ENCODE measurements around the gene TNFRSF9. TPM values are rescaled to one million over a fixed set of nuclear protein-coding genes. Genes with fewer than 3 reads are reported as not detected.
A peak's percentile ranks its signal among the peaks of the same experiment; 100 is the strongest.

Gene TNFRSF9
- polyA plus RNA-seq, 1 donor from 2014 or later = not detected

DNA sequence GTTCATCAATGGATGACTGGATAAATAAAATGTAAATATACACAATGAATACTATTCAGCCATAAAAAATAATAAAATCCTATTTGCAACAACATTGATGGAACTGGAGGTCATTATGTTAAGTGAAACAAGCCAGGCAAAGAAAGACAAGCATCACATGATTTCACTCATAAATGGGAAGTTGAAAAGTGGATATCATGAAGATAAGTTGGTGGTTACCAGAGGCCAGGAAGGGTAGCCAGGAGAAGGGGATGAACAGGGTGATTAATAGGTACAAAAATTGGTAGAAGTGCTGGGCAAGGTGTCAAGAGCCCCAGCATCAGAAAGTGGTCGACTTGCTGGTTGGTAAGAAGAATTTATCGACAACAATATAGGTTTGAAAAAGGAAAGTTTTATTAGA, 19.5 kb upstream of the TNFRSF9 start:
- H3K4me2 ChIP-seq (ENCODE audit: low read length) = peak overlapping the region; percentile 47
- no peaks in the 10 kb centered on the region for H3K36me3 ChIP-seq (ENCODE audit: insufficient read depth, low read length)
- H3K9me2 ChIP-seq (ENCODE audit: insufficient read depth, low read length) = no peaks in the 10 kb centered on the region
- TF ChIP-seq SMC3 (conservative IDR thresholded peaks at IDR 0.05; ENCODE audit: poor library complexity) (no peak), CTCF (IDR thresholded peaks at IDR 0.05; ENCODE audit: poor library complexity, severe bottlenecking) (no peak), RAD21 (conservative IDR thresholded peaks at IDR 0.05) (no peak), EP300 (conservative IDR thresholded peaks at IDR 0.05; ENCODE audit: poor library complexity, severe bottlenecking) (no peak), EZH2 (IDR thresholded peaks at IDR 0.05; ENCODE audit: borderline replicate concordance, insufficient read depth, low read length, poor library complexity, severe bottlenecking) (no peak), MXI1 (conservative IDR thresholded peaks at IDR 0.05; ENCODE audit: poor library complexity, severe bottlenecking) (no peak)
- TF ChIP-seq, protein P1, sequence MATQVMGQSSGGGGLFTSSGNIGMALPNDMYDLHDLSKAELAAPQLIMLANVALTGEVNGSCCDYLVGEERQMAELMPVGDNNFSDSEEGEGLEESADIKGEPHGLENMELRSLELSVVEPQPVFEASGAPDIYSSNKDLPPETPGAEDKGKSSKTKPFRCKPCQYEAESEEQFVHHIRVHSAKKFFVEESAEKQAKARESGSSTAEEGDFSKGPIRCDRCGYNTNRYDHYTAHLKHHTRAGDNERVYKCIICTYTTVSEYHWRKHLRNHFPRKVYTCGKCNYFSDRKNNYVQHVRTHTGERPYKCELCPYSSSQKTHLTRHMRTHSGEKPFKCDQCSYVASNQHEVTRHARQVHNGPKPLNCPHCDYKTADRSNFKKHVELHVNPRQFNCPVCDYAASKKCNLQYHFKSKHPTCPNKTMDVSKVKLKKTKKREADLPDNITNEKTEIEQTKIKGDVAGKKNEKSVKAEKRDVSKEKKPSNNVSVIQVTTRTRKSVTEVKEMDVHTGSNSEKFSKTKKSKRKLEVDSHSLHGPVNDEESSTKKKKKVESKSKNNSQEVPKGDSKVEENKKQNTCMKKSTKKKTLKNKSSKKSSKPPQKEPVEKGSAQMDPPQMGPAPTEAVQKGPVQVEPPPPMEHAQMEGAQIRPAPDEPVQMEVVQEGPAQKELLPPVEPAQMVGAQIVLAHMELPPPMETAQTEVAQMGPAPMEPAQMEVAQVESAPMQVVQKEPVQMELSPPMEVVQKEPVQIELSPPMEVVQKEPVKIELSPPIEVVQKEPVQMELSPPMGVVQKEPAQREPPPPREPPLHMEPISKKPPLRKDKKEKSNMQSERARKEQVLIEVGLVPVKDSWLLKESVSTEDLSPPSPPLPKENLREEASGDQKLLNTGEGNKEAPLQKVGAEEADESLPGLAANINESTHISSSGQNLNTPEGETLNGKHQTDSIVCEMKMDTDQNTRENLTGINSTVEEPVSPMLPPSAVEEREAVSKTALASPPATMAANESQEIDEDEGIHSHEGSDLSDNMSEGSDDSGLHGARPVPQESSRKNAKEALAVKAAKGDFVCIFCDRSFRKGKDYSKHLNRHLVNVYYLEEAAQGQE (IDR thresholded peaks at IDR 0.05; ENCODE audit: borderline replicate concordance) = no peak
- peak overlapping the region; percentile 90 for H3K27ac ChIP-seq (ENCODE audit: low read length)
- no peaks in the 10 kb centered on the region for H3K9me3 ChIP-seq (ENCODE audit: low read length)
- H3K27me3 ChIP-seq (ENCODE audit: insufficient read depth, low read depth, low read length) = no peaks in the 10 kb centered on the region
- peak overlapping the region; percentile 90 for H3K4me3 ChIP-seq (ENCODE audit: low read length)
- peaks cover 4% of the 10 kb centered on the region for H3F3A ChIP-seq (ENCODE audit: insufficient read depth, low read length, poor library complexity, severe bottlenecking)
- H3K9ac ChIP-seq (ENCODE audit: low read length) = no peak overlapping the region
- H2AFZ ChIP-seq (ENCODE audit: low read depth, low read length) = no peak overlapping the region
- no peaks in the 10 kb centered on the region for H4K20me1 ChIP-seq (ENCODE audit: insufficient read depth)
- peaks cover 15% of the 10 kb centered on the region for H3K79me2 ChIP-seq (replicated peaks; ENCODE audit: insufficient read depth, low read length)

- H3K4me2 ChIP-seq (ENCODE audit: low read length) = no peak overlapping the region
- no peaks in the 10 kb centered on the region for H3K79me2 ChIP-seq (replicated peaks; ENCODE audit: insufficient read depth, low read length)
- H3F3A ChIP-seq (ENCODE audit: insufficient read depth, low read length, poor library complexity, severe bottlenecking) = peaks cover 4% of the 10 kb centered on the region
- no peaks in the 10 kb centered on the region for H3K9me3 ChIP-seq (ENCODE audit: low read length)
- H3K4me3 ChIP-seq (ENCODE audit: low read length) = no peak overlapping the region
- no peak for TF ChIP-seq POLR2AphosphoS5 (IDR thresholded peaks at IDR 0.05)
- TF ChIP-seq RAD21 (conservative IDR thresholded peaks at IDR 0.05) = no peak
- TF ChIP-seq EP300 (conservative IDR thresholded peaks at IDR 0.05; ENCODE audit: poor library complexity, severe bottlenecking) = no peak
- TF ChIP-seq, protein P1 (IDR thresholded peaks at IDR 0.05; ENCODE audit: borderline replicate concordance) = no peak
- H3K27me3 ChIP-seq (ENCODE audit: insufficient read depth, low read depth, low read length) = no peaks in the 10 kb centered on the region
- no peak overlapping the region for H3K9ac ChIP-seq (ENCODE audit: low read length)
- no peaks in the 10 kb centered on the region for H3K36me3 ChIP-seq (ENCODE audit: insufficient read depth, low read length)
- no peaks in the 10 kb centered on the region for H4K20me1 ChIP-seq (ENCODE audit: insufficient read depth)
- H3K9me2 ChIP-seq (ENCODE audit: insufficient read depth, low read length) = no peaks in the 10 kb centered on the region
- H2AFZ ChIP-seq (ENCODE audit: low read depth, low read length) = no peak overlapping the region
- H3K27ac ChIP-seq (ENCODE audit: low read length) = no peak overlapping the region
These were observed 15.8 kb upstream of the TNFRSF9 start for GRCh38 chr1:7956218-7957032.
